KMS-11 (cell line): ENCODE results near the gene CACNA2D2.

Source experiments
- H2AFZ ChIP-seq: fragments of 200-600 bp; sonication (generic); 2 replicates; pipeline ENCODE4 v1.6.1; 2016; ENCODE audit warnings: antibody characterized with exemption, mixed run types, low read depth
- H3K27ac ChIP-seq: fragments of 200-600 bp; sonication (generic); 2 replicates; pipeline ENCODE4 v1.6.1; 2016; ENCODE audit warnings: mild to moderate bottlenecking, mixed run types
- H3K27me3 ChIP-seq: fragments of 200-600 bp; sonication (generic); 2 replicates; pipeline ENCODE4 v1.6.1; 2017; ENCODE audit warnings: mild to moderate bottlenecking, low read depth, mixed run types, moderate library complexity; ENCODE audit not compliant: insufficient read depth
- H3K36me3 ChIP-seq: fragments of 200-600 bp; sonication (generic); 2 replicates; pipeline ENCODE4 v1.6.1; 2017; ENCODE audit warnings: mild to moderate bottlenecking, mixed run types; ENCODE audit not compliant: insufficient read depth
- H3K4me1 ChIP-seq: fragments of 200-600 bp; sonication (generic); 2 replicates; pipeline ENCODE4 v1.6.1; 2016; ENCODE audit warnings: mild to moderate bottlenecking, low read depth, mixed run types; ENCODE audit not compliant: poor library complexity, severe bottlenecking
- H3K4me2 ChIP-seq: fragments of 200-600 bp; sonication (generic); 2 replicates; pipeline ENCODE4 v1.7.0; 2016; ENCODE audit warnings: mild to moderate bottlenecking, mixed run types
- H3K4me3 ChIP-seq: fragments of 200-600 bp; sonication (generic); IDR thresholded peaks from 2 replicates; pipeline ENCODE4 v1.6.1; 2017; ENCODE audit warnings: low read depth, low read length, mixed read lengths; ENCODE audit not compliant: insufficient read depth
- H3K79me2 ChIP-seq: fragments of 200-600 bp; sonication (generic); 2 replicates; pipeline ENCODE4 v1.6.1; 2016; ENCODE audit warnings: low read depth, mixed run types; ENCODE audit not compliant: insufficient read depth
- H3K9ac ChIP-seq: fragments of 200-600 bp; sonication (generic); 2 replicates; pipeline ENCODE4 v1.6.1; 2016; ENCODE audit warnings: mild to moderate bottlenecking, mixed run types
- H4K20me1 ChIP-seq: fragments of 200-600 bp; sonication (generic); 2 replicates; pipeline ENCODE4 v1.6.1; 2016; ENCODE audit warnings: mild to moderate bottlenecking, mixed run types; ENCODE audit not compliant: insufficient read depth
- CTCF ChIP-seq: fragments of 200-600 bp; sonication (generic); conservative IDR thresholded peaks from 2 replicates; pipeline ENCODE4 v1.6.1; 2017; ENCODE audit warnings: low read depth, mild to moderate bottlenecking, antibody characterized with exemption, low read length, moderate library complexity, mixed read lengths

Gene CACNA2D2

DNA sequence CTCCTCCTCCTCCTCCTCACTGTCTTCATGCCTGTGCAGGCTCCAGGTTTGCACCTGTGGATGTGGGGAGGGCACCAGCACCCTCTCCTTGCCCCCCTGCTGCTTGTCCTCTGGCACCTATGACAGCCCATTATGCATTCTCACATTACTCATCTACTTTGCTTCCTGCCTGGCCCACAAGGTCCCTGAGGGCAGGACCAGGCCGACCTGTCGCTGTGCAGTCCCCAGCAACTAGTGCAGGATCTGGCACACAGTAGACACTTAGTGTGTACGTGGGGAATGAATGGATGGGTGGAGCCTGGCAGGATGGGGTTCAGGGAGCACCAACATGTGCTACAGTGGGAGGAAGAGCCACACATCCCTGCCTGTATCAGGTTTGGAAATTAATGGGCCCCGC lies 85.8 kb downstream of the CACNA2D2 start:
- Histone ChIP-seq H3K4me3 (no peak overlapping the region), H4K20me1 (no peaks in the 10 kb centered on the region), H3K4me2 (no peak overlapping the region), H3K9ac (no peak overlapping the region), H3K79me2 (no peaks in the 10 kb centered on the region), H2AFZ (no peak overlapping the region), H3K4me1 (no peaks in the 10 kb centered on the region), H3K27me3 (peaks cover 18% of the 10 kb centered on the region; the same call in 1 of the 2 replicates), H3K27ac (no peak overlapping the region), H3K36me3 (no peaks in the 10 kb centered on the region)
- TF ChIP-seq CTCF: no peak

- H3K27me3 ChIP-seq: peaks cover 12% of the 10 kb centered on the region; the same call in 1 of the 2 replicates
Measured at GRCh38 chr3:50416736-50417636, 86.4 kb downstream of the CACNA2D2 start.

DNA sequence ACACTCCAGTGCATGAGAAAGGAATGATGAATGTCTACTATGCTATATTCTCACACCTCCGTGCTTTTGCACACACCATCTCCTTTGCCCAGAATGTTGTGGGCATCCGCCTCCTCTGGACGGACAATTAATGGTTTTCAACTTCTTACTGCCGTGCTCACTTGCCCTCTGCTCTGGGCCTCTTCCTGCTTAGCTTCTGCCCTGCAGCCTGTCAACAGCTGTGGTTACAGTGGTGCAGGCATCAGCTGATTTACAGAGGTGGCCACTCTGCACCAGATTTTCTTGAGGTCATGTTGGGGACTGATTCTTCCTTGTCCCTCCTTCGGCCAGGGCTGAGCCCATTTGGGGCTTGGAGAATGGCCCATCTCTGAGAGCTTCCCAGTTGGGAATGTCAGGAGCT lies 87.6 kb downstream of the CACNA2D2 start:
- no peaks in the 10 kb centered on the region for H3K36me3 ChIP-seq
- H3K27ac ChIP-seq: no peak overlapping the region
- H3K4me2 ChIP-seq: no peak overlapping the region
- no peak for TF ChIP-seq CTCF
- H3K27me3 ChIP-seq: peaks cover 14% of the 10 kb centered on the region; the same call in 1 of the 2 replicates
- H3K9ac ChIP-seq: no peak overlapping the region
- H3K79me2 ChIP-seq: no peaks in the 10 kb centered on the region
- no peaks in the 10 kb centered on the region for H3K4me1 ChIP-seq
- no peaks in the 10 kb centered on the region for H4K20me1 ChIP-seq
- no peak overlapping the region for H2AFZ ChIP-seq
- H3K4me3 ChIP-seq: no peak overlapping the region

More at GRCh38 chr3:50416736-50417636, 86.4 kb downstream of the CACNA2D2 start:
- Histone ChIP-seq H3K4me2 (no peak overlapping the region), H3K9ac (no peak overlapping the region), H3K27ac (no peak overlapping the region), H3K79me2 (no peaks in the 10 kb centered on the region), H4K20me1 (no peaks in the 10 kb centered on the region), H3K4me3 (no peak overlapping the region), H3K4me1 (no peaks in the 10 kb centered on the region), H2AFZ (no peak overlapping the region), H3K36me3 (no peaks in the 10 kb centered on the region)
- TF ChIP-seq CTCF: no peak

DNA sequence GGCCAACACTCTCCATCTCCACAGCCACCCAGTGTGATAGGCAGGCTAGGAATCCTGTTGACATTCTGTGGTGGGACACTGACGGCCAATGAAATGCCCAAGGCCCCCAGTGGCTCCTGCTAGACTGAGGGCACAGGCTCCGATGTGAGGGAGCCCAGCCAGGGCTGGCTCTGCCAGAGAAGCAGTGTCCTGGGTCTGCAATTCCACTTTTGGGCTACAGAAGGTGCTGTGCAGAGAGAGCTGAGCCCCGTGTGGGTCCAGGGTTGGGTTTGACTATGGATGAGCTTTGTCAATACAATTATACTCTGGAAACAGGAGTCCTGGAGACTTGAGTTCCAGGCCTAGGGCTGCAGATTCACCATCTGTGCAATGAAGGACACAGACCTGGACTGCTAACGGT lies 88.4 kb downstream of the CACNA2D2 start:
- H3K27ac ChIP-seq: no peak overlapping the region
- no peaks in the 10 kb centered on the region for H4K20me1 ChIP-seq
- H3K4me1 ChIP-seq: no peaks in the 10 kb centered on the region
- no peak for TF ChIP-seq CTCF
- H2AFZ ChIP-seq: no peak overlapping the region
- no peak overlapping the region for H3K4me2 ChIP-seq
- no peak overlapping the region for H3K4me3 ChIP-seq
- H3K27me3 ChIP-seq: peaks cover 14% of the 10 kb centered on the region; the same call in 1 of the 2 replicates
- H3K36me3 ChIP-seq: no peaks in the 10 kb centered on the region
- no peaks in the 10 kb centered on the region for H3K79me2 ChIP-seq
- no peak overlapping the region for H3K9ac ChIP-seq
